GM12891 (cell line): ENCODE results near the gene METAP1.
A peak's percentile ranks its signal among the peaks of the same experiment; 100 is the strongest.

Source experiments
- DNase-seq: peaks from one replicate; pipeline ENCODE4 v3.0.0; 2011; ENCODE audit warnings: low spot score; ENCODE audit not compliant: insufficient read length
- FAIRE-seq: peaks from 2 replicates; lab custom pipeline; 2011; peaks lifted over from hg19 to GRCh38; lab: Jason Lieb, UNC
- PAX5 ChIP-seq: IDR thresholded peaks from 2 replicates; pipeline ENCODE4 v1.6.1; 2011; ENCODE audit warnings: low read length, moderate library complexity, mild to moderate bottlenecking; ENCODE audit not compliant: insufficient read depth, severe bottlenecking
- POLR2A ChIP-seq: IDR thresholded peaks from 2 replicates; pipeline ENCODE4 v1.6.1; 2011; ENCODE audit warnings: low read depth, low read length, control low read depth
- POLR2AphosphoS5 ChIP-seq: IDR thresholded peaks from 2 replicates; pipeline ENCODE4 v1.6.1; 2011; ENCODE audit warnings: low read depth, low read length, control low read depth
- POU2F2 ChIP-seq: IDR thresholded peaks from 2 replicates; pipeline ENCODE4 v1.6.1; 2011; ENCODE audit warnings: low read depth, mild to moderate bottlenecking, control low read depth, low read length, moderate library complexity
- SPI1 ChIP-seq: IDR thresholded peaks from 2 replicates; pipeline ENCODE4 v1.6.1; 2011; ENCODE audit warnings: low read depth, low read length, control low read depth
- TAF1 ChIP-seq: IDR thresholded peaks from 2 replicates; pipeline ENCODE4 v1.6.1; 2011; ENCODE audit warnings: low read depth, low read length, control low read depth

METAP1 gene

DNA sequence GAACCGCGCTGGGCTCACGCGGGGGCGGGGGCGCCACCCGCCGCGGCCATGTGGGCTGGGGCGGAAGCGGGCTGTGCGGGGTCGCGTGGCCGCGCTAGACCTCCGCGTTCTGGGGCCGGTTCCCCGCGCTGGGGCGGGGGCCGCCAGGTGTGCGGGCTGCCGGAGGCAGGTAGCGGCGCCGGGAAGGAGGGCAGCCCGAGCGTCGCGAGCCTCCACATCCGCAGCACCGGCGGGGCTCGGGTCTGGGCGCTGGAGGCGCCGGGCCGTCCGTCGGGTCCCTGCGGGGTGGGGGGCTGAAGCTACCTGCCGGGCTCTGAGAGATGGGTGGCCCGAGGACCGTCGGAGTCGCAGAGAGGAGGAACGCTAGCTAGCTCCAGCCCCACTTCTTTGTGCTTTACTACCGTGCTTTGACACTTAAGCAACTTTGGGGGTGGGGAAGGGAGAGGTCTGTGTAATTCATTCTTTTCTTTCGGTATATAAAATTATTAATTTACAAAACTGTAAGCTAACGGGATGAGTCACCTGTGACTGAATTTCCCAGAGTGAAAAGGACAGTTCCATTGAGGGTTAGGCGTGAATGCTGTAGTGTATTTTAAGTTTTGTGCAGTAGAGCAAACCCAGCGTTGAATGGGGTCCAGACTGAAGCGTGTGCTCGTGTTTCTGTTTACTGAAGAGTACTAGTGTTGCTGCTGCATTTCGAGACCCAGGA, 689 bp downstream of the METAP1 start:
- DNase-seq: no peak
- TF ChIP-seq PAX5 (no peak), POU2F2 (no peak), POLR2A (no peak), TAF1 (no peak)
- peak; percentile 66 for FAIRE-seq

DNA sequence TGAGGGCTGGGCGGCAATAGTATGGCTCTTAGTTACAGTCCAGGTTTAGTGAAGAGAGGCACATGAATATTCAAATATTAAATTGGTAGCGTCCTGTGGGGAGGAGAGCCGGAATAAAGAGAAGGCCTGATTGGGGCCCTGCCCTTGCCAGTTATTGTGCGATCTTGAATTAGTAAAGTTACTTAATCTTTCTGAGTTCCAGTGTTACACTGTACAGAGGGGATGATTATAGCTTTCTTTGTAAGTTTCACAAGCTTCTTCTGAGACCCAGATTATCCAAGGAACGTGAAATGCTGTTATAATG, 1.2 kb downstream of the METAP1 start:
- peak; percentile 2 for DNase-seq
- no peak for FAIRE-seq
- TF ChIP-seq SPI1 (no peak), POU2F2 (peak; percentile 89; the same call in 1 of the 2 replicates), PAX5 (no peak), POLR2A (no peak)

DNA sequence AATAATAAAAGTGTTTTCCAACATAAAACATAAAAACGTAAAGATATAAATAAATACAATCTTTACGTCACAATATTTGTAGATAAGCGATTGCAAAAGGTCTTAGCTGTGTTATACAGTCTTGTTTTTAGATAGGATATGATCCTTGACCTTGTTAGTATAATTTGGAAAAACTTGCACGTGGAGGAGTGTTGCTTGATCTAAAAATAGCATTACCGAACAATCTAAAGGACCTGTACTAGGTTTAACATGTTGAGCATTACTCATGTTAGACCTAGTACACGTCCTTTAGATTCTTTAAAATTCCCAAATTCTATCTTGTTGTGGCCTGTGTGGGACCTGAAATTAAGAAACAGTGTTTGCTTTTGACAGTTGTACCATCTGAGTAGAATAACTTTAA, 1.6 kb downstream of the METAP1 start:
- FAIRE-seq (no peak), DNase-seq (no peak)
- TF ChIP-seq PAX5: no peak
- TF ChIP-seq TAF1: no peak
- no peak for TF ChIP-seq SPI1
- TF ChIP-seq POU2F2: no peak
- no peak for TF ChIP-seq POLR2A
- no peak for TF ChIP-seq POLR2AphosphoS5

DNA sequence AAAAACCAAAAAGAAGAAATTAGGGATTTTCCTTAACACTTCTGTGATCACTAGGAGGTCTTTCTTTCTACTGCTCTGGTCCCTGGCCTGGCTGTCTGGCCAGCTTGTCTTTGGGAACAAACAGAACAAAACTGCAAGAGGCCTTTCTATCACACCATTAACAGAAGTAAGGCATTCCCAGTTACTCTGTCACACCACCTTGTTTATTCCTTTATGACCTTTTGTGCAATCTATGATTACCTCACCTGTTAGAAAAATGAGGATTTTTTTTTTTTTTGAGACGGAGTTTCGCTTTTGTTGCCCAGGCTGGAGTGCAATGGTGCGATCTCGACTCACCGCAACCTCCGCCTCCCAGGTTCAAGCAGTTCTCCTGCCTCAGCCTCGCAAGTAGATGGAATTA, 3.0 kb downstream of the METAP1 start:
- FAIRE-seq: no peak
- no peak for DNase-seq
- TF ChIP-seq PAX5: no peak

DNA sequence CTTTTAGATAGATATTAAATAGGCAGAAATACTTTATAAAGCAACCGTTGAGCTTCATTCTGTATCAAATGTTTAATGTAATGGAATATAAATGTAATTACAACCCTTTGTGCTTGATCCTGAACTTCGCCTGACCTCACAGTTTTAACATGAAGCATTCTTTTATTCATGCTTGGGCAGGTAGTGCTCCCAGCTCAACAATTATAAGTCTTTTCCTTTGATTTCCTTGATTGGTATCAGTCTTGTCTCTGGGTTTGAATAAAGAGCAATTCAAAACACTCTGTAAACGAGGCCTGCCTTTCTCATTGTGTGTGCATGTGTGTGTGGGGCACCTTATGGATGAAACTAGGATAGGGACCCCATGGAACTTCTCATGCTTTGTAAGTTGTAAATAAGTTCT, 6.8 kb downstream of the METAP1 start:
- TF ChIP-seq SPI1 (no peak), PAX5 (no peak), POU2F2 (no peak), POLR2AphosphoS5 (no peak), POLR2A (no peak), TAF1 (no peak)
- FAIRE-seq (no peak), DNase-seq (no peak)

DNA sequence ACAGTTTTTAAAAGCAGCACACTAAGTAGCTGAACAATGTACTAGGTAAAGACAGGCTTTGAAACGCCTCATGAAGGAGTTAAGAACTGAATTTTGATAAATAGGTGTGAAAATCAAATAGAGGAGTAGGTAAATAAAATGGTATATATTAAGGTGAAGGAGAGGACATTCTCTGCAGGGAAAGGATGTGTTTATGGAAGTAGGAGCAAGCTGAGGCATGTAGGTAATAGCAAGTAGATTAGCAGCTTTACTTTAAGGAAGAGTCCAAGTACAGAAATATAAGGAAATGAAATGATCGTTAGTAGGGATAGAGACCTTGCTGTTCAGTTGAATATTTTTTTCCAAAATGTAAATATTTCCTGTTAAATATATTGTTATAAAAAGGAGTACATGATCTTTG, 12.5 kb downstream of the METAP1 start:
- DNase-seq (no peak), FAIRE-seq (no peak)
- no peak for TF ChIP-seq PAX5
- TF ChIP-seq POU2F2: no peak
- no peak for TF ChIP-seq POLR2AphosphoS5
- TF ChIP-seq POLR2A: no peak
- no peak for TF ChIP-seq TAF1
- no peak for TF ChIP-seq SPI1

DNA sequence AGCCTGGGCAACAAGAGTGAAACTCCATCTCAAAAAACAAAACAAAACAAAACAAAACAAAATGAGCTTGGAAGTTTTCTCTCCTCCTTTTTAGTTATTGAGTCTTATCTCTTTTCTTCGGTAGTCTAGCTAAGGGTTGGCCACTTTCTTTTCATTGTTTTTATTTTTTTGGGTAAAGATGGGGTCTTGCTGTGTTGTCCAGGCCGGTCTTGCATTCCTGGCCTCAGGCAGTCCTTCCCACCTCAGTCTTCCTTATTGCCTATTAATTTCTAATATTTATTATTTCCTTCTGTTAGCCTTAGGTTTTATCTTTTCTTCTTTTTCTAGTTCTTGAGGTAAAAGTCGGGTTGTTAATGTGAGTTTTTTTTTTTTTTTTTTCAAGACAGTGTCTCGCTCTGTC, 16.4 kb downstream of the METAP1 start:
- FAIRE-seq (no peak), DNase-seq (no peak)
- TF ChIP-seq SPI1 (no peak), PAX5 (no peak), POLR2AphosphoS5 (no peak), TAF1 (no peak), POLR2A (no peak), POU2F2 (no peak)

DNA sequence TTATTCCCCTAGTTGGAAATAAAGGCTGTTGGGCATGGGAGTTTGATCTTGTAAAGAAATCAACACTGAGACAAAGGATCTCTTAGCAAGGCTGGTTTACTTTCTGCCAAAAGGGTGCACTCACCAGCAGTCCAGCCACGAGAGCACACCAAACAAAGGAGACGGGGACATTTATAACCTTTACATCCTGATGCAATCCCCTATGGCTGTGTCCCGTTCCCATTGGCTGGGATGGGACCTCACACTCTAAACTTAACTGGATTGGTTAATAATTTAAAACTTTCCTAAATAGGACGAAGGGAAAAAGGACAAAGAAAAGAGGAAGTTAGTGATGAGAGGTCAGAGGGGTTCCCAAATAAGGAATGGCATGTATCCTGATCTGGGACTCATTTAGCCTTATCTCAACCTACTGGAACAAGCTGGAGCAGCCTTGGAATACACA, 17.9 kb downstream of the METAP1 start:
- no peak for TF ChIP-seq POLR2A
- TF ChIP-seq TAF1: no peak
- no peak for TF ChIP-seq POLR2AphosphoS5
- no peak for TF ChIP-seq SPI1
- TF ChIP-seq PAX5: no peak
- TF ChIP-seq POU2F2: no peak
- no peak for DNase-seq
- FAIRE-seq: peak; percentile 52

DNA sequence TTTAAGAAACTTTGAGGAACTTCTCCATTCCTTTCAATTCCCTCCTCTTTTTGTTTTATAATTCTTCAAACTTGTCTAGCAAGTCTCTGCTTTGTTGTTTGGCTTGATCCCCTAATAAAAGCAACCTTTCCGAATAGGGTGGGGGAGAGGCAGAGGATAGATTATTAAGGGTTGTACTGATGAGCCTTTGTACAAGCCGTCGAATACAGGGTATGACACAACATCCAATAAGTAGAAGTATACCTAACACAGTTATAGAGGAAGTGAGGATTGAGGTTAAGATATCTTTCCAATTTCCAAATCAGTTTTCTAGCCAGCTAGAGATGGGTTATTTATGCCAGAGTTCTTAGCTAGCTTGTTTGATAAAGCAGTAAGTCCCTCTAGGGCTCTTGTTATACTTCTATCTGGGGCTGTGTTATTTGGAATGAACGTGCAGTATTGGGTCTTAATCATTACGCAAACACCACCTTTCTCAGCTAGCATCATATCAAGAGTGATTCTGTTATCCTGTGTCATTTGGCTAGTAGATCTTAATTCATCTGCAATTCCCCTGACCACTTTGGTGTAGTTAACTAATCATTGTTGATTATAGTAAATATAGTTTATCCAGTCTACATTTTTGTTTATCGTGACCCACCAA, 18.5 kb downstream of the METAP1 start:
- FAIRE-seq: no peak
- no peak for DNase-seq
- TF ChIP-seq PAX5: no peak
- TF ChIP-seq POLR2AphosphoS5: no peak
- TF ChIP-seq POU2F2: no peak
- no peak for TF ChIP-seq SPI1
- TF ChIP-seq POLR2A: no peak
- no peak for TF ChIP-seq TAF1

DNA sequence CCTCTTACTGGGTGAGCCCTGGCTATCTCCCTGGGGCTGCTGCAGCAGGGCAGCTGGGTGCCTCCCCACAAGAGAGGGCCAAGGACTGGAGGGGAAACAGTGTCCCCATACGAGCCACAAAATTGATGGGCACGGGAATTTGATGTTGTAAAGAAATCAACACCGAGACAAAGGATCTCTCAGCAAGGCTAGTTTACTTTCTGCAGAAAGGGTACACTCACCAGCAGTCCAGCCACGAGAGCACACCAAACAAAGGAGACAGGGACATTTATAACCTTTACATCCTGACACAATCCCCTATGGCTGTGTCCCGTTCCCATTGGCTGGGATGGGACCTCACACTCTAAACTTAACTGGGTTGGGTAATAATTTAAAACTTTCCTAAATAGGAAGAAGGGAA, 25.9 kb downstream of the METAP1 start:
- DNase-seq (no peak), FAIRE-seq (peak; percentile 23)
- no peak for TF ChIP-seq SPI1
- TF ChIP-seq POLR2AphosphoS5: no peak
- TF ChIP-seq PAX5: no peak
- TF ChIP-seq POLR2A: no peak
- no peak for TF ChIP-seq POU2F2
